CD4-positive, alpha-beta T cell treated with Interleukin-6 for 4 hours (primary cell): Measurements from ENCODE around the gene C22orf23.

ENCODE experiments used
- DNase-seq: peaks from one replicate; pipeline ENCODE4 v3.0.0-alpha.2; 2020; ENCODE audit warnings: mixed read lengths

C22orf23 gene

DNA sequence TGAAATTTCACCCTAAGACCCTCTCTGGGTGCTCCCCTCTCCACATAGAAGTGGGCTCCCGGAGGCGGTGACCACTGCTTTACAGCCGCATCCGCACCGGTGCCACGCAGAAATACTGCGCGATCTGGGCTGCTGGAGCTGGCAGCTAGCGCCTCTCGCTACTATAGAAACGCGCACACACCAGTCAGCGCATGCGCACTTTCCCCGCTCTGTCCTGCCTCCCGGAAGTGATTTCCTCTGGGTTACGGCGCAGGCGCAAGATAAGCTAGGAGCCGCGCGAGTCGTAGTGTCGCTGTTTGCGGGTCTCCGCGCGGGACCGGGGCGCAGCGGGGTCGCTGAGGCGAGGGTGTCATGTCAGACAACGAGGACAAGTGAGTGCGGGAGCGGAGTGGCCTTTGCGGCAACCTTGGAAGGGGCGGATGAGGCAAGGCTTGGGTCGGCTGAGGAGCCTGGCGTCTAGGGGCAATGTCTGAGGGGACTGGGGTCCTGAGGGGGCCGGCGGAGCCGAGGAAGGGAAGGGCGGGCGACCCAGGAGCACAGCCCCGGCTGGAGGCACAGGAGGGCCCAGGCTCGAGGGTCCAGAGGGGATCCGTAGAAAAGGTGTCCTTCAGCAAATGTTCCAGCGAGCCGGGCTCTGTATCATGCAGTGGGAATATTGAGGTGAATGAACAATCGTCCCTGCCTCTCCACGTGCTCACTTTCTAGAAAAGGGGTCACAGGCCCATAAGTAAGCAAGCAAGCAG lies at the start of gene C22orf23, which contains the start of gene POLR2F:
Gene C22orf23 (minus strand): TSS at position 165 of the 743 bp plus-strand sequence. CDS start 452 bp downstream, outside the sequence.
Gene POLR2F (plus strand): TSS at position 263 of the 743 bp plus-strand sequence. CDS start 89 bp downstream, at position 352.
- DNase-seq, result peak; percentile 98

DNA sequence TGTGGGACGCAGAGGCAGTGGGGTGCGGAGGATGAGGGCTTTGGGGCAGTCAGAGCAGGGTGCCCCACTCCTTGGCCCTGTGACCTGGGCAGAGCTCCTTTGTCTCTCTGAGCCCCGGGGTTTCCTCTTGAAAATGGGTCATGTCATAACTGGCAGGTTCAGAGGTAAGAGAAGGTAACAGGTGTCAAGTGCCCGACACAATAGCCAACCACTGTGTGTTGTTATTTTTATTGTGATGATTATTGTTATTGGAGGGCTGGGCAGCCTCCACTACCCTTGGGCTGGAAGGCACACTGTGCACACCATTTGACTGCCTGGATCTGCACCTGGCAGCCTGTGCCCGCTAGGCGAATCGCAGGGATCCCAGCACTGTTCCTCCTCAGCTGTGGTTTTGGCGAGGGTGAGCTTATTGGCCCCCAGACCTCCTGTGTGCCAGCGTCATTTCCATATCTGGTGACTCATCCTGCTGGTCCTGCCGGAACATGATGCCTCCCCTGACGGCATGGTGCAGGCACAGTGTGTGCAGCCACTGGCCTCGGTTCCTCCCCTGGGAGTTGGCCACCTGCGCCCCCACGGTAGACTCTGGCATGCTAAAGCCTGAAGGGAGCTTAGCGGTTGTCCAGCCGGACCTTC lies 46.4 kb upstream of the C22orf23 start:
- no peak for DNase-seq

DNA sequence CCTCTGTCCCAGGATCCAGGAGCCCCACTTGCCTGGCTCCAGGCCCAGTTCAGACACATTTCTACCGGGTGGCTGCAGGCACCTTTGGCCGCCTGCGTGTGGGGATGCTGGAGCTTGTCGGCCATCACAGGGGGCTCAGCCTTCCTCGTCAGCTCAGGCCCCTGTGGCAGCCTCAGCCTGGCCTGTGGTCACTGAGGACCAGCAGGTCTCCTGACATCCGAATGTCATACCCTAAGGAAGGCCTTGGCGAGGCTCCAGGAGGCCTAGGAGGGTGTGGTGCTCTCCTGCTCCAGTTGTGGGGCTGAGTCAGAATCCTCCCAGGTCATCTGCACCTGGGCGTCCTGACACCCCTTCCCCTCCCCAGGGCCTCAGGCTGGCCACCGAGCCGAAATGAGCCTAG lies 45.8 kb upstream of the C22orf23 start:
- DNase-seq, result no peak

DNA sequence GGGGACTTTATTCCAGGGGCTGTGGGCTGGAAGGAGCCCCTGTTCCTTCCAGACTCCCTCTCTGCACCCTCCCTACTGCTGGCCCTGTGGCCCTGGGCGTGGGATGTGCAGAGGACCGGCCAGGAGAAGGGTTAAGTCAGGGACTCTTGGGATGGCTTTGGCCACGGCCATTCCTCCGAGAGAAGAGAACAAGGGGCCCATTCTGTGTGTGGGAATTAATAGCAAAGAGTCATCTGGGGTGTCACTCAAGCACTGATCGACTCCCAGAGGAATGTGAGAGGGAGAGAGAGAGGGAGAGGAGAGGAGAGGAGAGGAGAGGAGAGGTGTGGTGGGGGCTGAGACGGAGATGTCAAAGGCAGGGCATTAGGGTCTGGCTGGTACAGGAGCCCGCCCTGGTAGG lies 45.1 kb upstream of the C22orf23 start:
- no peak for DNase-seq

DNA sequence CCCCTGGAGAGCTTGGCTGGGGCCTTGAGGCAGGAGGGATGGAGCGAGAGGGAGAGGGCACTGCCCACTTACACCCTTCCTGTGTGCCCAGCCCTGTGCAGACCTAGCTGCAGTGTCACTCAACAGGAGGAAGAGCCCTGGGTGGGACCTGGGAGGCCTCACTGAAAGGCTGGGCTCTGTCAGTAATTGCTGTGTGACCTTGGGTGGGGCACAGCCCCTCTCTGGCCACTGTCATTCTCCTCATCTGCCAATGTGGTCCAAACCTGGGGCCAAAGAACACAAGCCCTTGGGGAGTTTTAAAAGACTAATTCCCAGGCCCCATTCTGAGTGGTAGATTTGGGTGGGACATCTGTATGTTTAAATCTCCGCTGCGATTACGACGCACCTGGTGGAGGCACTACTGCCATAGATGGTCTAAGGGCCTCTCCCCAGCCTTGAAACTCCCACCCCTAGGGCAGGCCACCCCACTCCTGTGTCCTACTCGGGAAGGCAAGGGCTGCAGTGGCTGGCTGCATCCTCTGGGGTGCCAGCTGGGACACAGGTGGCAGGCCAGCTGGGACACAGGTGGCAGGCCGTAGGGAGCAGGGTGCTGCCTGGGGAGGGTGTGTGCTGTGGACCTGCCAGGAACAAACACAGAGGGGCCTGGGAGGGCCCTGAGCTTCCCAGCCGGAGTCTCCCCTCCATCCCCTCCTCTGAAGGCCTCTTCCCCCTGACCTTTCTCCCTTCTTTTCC lies 43.3 kb upstream of the C22orf23 start:
- no peak for DNase-seq

DNA sequence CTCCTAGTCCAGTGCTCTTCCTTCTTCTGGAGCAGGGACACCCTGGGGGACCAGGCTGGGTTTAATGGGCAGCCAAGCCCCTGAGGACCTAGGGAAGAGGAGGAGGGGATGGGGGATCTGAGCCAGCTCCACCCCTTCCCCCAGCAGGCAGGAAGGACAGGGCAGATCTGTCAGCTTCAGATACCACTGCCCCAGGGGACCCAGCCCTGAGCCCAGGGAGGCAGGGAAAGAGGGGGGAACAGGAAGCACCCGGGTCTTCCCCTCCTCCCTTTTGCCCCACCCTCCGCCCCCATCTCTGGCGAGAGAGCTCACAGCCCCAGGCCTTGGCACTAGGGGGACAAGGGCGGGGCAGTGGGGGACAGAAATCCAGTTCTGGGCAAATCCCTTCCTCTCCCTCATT lies 42.7 kb upstream of the C22orf23 start:
- no peak for DNase-seq

DNA sequence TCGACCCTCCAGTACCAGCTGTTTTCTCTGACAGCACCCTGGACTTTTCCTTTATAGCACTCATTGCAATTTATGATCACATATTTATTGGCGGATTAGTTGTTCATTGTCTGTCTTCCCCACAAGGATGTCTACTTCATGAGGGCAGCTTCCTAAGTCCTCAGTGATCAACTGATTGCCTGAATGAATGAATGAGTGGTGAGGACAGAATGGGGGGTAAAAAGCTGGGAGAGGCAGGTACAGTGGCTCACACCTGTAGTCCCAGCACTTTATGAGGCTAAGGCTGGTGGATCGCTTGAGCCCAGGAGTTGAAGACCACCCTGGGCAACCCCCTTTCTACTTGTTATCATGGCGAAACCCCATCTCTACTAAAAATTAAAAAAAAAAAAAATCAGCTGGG lies 42.1 kb upstream of the C22orf23 start:
- no peak for DNase-seq

DNA sequence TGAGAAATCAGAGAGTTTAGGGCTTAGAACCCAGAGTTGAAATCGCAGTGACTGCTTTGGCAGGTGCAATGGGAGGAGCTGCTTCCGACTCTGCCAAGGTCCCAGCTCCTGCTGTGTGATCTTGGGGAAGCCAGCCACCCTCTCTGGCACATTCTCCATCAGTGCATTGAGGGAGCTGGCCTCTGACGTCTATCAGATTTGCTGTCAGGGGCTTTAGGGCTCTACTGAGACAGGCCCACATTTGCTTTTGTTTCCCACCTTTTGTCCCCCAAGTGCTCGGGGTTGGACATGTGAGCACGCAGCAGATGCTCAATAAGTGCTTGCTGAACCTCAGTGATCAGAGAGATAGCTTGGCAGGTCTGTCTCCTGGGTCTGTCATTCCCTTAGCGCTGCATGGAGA lies 41.6 kb upstream of the C22orf23 start:
- DNase-seq, result no peak

DNA sequence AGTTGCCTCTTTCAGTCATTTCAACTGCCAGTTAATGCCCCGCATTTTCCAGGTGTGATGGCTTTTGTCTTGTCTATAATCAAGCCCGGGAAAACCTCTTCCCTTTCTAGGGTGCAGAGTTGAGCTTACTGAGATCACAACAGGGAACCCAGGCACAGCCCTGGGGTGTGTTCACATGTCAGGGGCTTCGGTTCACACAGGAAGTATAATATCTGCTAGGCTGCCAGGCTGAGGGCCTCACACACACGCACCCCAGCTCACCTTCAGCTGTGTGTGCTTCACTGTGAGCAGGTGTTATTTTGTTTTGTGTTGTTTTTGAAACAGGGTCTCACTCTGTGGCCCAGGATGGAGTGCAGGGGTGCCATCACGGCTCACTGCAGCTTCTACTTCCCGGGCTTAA lies 40.6 kb upstream of the C22orf23 start:
- DNase-seq, result no peak

DNA sequence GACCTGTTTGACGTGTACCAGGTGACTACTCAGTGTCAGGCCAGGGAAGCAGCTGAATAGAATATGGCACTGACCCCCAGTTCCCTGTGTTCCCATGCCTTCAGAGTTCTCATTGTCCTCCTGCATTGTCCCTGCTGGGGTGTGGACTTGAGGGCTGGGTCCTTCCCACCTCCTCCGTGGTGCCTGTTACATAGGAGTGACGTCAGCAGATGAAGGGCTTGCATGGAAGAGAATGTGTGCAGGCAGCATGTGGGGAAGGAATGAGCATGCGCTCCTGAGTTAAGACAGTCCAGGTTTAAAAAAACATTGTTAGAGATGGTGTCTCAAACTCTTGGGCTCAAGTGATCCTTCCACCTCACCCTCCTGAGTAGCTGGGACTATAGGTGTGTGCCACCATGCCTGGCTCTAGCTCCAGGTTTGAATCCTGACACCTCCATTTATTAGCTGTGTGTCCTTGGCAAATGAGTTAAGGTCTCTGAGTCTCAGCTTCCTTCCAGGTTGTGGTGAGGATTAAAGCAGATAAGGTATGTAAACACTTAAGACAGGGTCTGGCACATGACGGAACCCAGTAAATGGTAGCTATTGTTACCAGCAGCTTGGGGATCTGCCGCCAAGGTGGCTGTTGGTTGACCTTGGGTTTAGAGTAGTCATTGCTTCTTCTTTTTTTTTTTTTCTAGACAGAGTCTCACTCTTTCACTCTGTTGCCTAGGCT lies 38.5 kb upstream of the C22orf23 start:
- DNase-seq, result no peak

DNA sequence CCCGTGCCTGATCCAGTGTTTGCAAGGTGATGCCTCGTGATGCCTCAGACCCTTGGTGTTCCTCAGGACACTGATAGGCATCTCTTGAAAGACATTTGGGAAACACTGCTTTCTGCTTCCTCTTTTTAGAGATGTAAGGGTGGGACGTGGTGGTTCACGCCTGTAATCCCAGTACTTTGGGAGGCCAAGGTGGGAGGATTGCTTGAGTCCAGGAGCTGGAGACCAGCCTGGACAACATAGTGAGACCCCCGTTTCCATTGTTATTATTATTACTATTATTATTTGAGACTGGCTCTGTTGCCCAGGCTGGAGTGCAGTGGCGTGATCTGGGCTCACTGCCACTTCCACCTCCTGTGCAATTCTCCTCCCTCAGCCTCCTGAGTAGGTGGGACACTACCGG lies 37.5 kb upstream of the C22orf23 start:
- DNase-seq, result no peak

DNA sequence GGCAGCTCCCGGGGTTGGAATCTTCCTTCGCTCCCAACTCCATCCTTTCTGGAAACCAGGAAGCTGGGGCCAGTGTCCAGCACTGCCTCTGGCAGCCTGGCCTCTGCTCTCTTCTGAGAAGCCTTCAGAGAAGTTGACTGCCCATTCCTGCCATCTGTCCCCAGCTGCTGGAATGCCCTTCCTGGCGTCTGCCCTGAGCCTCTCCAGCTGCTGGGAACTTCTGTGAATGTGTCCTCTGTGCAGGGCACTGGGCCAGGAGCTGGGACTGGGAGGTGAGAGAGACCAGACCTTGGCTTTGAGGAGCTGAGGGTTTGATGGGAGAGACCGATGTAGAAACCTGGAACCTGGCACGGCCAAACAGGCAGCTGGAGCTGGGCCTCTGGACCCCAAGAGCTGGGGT lies 36.9 kb upstream of the C22orf23 start:
- no peak for DNase-seq

DNA sequence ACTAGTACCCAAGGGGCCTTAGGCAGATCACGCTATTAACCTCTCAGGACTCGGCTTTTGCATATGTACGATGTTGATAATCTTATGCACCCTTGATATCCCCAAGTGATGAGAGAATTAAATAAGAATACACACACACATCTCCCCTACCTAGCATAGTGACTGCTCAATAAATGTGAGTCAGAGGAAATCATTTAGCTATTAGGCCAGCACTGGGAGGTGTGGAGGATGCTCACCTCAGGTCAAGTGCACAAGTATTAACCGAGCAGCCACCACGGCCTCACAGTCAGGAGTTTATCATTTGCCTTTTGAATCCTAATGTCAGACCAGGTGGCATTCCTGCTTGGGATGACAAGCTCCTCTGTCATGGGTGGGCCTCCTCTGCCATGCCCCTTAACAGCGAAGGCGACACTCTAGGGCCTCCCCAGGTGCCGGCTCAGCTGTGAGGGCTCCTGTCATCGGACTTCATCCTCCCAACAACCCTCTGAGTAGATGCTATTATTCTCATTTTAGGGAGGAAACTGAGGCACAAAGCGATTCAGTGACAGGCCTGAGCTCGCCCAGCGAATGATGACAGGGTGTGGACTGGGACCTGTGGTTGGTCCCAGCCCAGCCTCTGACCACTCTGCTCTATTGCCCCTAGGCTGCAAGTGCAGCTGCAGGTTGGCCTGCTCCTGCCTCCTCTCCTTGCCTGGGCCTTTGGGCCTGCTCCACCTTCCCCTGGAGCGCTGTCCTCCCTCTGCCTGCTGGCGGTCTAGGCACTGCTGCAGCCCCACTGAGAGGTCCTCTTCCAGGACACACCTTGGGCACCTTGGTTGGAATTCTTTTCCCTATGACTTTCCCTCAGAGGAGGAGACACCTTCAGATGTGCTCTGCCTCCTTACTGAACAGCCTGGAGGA lies 36.0 kb upstream of the C22orf23 start:
- no peak for DNase-seq

DNA sequence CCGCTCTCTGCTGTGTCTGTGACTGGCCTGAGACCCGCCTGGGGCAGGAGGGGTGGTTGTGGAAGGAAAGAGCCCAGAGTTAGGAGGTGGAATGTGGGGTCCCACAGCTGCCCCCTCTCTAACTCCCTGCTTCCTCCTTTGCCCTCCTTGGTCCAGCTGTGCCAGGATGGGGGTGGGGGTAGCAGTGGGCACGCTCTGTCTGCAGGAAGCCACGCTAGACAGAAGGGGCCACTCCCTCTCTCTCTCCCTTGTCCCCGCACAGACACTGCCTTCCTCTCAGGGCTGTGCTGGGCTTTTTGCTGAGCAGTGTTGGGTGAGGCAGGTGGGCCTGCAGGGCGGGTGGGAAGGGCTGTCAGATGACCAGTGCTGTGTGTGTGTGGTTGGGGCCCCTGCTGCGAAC lies 33.0 kb upstream of the C22orf23 start:
- DNase-seq, result no peak

DNA sequence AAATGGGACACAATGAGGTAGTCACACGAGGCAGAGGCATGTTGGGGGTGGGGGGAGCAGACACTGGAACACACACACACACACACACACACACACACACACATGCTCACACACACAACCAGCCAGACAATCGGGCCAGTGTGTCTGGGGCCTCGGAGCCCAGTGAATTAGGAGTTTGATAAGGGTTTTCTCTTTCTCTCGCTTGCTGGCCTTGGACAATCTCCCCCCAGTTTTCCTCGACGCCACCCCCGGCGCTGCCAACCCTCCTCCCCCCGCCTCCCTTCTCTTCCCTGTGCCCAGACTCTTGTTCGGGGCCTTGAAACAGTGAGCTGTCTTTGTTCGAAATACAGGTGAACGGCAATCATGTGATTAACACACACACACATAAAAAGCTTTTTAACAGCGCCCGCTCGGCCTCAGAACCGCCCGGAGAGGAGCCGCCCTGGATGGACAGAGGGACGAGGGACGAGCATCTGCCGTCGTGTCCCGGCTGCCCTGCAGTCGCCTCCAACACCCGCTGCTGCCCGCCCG lies 32.4 kb upstream of the C22orf23 start:
- no peak for DNase-seq

DNA sequence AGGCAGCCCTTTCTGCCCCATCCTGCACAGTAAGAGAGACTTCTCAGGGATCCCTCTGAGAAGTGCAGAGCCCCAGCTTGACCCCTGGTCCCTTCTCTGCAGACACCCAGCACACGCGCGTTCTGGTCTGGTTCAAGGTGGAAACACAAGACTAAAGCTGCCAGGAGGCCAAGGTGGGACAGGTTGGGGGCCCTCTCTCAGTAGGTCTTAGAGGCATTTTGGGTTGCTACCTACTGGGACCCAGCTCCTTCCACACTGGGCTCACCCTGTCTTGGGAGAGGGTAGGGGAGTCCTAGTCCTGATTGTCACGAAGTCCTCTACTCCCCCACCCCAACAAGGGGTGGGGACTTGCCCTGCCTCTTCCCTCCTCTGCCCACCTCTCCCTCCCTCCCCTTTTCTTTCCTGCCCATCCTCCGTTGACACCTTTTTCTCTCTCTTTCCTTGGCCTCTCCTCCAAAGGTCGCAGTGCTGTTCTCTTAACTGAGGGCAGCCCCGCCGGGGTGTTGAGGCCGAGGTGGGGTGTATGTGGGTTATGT lies 31.7 kb upstream of the C22orf23 start:
- no peak for DNase-seq

DNA sequence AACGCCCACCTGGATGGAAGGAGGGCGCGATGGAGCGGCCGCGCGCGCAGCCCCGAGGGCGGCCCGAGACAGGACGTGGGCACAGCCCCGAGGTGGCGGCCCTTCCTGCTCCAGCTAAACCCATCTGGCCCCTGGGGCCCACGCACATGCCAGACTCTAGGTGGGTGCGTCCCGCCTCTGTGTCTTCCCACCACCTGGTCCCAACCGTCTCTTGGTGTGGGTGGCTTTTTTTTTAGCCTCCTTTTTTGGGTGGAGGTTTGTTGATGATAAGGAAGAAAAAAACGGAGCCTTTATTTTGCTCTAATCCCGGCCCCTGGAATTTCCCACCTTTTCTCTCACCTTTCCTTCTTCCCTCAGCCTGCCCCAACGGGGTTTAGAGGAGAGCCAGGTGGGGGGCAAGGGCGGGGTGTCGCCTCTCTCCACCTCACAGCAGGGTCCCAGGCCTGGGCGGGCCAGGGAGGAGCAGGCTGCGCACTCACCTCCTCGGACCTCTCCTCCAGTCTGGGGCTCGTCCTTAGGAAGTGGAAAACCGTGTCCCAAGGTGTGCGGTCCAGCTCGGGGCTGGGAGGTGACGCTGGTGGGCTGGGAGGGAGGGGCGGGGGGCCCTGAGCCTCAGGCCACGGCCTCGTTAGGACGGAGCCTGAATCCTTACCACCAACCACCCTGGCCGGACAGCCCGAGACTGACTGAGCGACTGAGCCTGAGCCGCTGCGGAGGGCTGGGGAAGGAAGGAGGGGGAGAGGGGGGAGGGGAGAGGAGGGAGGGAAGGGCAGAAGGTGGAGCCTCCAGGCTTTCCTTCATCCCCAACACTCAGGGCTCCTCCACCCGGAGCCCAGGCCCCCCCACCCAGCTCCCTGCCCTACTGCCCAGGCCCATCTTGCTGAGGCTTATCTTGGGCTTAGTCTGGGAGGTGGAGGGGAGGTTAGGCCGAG lies 30.7 kb upstream of the C22orf23 start, which contains the start of gene SOX10:
Gene SOX10 (minus strand): TSS at position 696 of the 932 bp plus-strand sequence. CDS start 771 bp downstream, outside the sequence.
- no peak for DNase-seq

DNA sequence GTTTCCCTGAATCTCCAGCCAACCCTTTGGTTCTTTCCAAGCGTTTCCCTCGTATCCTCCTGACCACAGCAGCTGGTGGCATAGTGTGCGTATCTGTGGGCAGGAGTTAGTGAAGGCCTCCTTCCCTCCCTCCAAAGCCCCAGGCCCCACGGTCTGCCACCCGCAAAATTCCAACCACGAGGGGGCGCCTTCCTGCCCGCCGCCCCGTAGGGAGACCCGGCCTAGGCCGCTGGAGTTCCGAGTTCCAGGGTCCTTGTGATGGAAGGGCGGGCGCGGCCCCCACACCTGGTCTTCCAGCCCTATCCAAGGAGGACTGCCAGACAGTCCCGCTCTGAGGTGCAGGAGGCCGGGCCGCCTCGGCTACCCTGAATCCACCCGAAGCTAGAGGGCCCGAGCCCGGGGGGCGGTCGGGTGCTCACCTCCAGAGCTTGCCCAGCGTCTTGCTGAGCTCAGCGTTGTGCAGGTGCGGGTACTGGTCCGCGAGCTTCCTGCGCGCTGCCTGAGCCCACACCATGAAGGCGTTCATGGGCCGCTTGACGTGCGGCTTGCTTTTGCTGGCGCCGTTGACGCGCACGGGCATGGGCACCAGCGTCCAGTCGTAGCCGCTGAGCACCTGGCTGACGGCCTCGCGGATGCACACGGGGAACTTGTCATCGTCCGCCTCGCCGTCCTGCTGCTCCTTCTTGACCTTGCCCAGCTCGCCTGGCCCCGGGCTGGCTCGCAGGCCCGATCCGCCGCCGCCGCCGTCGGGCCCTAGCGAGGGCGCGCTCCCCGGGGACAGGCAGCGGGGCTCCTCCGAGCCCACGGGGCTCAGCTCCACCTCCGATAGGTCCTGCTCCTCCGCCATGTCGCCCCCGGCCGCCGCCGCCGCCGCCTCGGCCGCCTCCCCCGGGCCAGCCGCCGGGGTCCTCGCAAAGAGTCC lies 29.8 kb upstream of the C22orf23 start:
- DNase-seq, result no peak
